HG03066 (cell line): ENCODE data around the gene TBXAS1.

Experiments used
- ATAC-seq: cut with Tn5 transposase; IDR thresholded peaks from one replicate; pipeline ENCODE4 v1.9.1; 2021; ENCODE audit warnings: low read depth; ENCODE audit not compliant: unreplicated experiment

The TBXAS1 gene

DNA sequence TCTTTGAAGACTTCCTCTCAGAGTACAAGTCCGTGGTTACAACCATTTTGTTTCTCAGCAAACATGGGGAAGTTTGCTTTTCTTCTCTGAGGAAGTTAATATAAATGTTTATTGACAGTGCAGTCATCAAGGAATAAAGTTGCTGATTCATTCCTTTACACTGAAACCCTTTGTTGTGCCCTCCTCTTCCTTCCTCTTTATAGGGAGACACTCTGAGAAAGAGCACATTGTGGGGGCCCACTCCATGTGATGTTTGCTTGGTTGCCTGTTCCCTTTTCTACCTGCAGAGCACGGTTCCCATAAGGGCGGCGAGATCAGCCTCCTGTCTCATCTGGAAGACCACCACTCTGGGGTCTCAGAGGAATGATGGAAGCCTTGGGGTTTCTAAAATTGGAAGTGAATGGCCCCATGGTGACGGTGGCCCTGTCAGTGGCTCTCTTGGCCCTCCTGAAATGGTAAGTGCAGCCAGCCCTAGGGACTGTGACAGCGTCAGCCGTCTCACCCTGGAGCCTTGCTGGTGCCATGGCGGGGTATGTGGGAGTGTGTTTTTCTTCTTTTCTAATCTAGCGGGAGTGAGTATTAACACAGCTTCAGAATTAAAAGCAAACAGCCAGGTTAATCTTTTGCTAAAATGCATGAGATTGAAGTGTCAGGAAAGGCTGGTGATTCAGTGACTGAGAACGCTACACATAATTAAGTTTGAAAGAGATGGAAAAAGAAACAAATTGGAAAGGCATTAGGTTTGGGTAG lies at the start of gene TBXAS1:
TSS of gene TBXAS1 (plus strand) at position 240 of the 750 bp plus-strand sequence. CDS start at position 367, 127 bp downstream.
- peak; percentile 57 for ATAC-seq

DNA sequence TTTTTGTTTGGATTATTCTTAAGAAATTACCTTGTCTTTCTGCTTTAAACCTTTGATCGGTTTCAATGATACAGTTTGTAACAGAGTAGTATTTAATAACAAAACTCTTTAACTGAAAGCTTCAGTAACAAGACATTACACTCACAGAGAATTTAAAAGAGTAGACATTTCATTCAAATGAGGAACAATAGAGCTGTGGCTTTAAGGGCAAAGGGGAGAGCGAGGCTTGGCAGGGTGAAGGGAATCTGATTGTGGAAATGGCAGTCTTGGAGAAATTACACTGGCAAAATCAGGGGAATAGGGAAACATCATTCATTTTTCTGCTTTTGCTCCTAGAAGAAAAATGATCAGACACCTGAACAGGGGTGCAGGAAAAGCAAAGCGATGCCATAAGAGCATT lies 46.1 kb upstream of the TBXAS1 start:
- ATAC-seq, result no peak

DNA sequence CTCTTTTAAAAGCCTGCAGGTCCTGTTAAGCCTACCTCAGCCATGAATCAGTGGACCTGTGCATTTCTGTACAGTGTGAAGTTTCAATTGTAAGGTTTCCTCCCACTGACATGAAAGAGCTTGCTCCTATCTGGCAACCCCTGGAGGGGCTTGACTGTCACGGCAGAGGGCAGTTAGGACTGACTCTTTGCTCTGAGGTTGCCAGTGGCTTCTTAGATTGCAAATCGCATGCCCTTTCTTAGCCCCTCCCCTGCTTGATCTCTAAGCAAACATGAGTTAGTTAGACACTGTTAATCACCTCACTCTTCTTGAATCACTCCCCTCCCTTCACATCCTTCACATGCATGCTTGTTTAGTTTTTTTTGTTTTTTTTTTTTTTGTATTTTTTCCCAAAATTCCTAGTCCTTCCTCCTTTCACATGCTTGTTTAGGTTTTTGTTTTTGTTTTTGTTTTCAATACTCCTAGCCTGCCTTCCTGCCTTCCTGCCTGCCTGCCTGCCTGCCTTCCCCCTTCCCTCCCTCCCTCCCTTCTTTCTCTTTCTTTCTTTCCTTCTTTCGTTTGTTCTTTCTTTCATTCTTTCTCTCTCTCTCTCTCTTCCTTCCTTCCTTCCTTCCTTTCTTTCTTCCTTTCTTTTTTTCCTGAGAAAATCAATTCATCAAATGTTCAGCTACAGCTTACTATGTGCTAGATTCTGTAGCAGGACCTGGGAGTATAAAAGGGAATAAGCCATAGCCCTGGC lies 45.2 kb upstream of the TBXAS1 start:
- no peak for ATAC-seq

DNA sequence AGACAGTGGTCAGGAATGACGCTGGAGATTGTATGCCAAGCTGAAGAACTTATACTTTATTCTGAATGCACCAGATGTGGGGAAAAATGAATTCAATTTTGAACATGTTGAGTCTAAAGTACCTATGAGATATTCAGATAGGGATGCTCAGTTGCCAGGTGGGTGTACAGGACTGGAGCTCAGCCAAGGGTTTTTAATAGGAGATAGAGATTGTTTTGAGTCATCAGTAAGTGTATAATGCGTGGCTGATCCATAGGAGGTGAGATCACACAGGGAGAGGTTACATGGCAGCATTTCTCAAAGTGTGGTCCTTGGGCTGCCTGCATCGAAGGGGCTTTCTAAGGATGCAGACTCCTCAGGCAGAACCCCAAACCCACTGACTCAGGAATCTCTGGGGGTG lies 44.4 kb upstream of the TBXAS1 start:
- ATAC-seq, result no peak

DNA sequence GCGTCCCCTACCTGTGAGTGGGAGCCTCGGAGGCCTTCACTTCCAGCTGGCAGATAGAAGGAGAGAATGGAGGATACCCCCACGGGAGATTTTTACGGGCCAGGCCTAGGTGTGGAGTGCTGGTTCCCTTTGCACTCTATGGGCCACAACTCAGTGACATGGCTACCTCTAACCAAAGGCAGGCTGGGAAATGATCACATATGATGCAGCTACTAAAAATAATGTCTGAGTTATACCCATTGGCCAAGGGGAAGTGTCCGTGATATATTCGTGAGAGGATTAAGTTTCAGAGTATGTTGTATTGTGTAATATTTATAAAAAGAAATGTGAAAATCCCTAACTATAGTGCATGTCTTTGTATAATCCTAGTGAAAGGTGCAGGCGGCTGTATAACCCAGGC lies 37.7 kb upstream of the TBXAS1 start:
- no peak for ATAC-seq

DNA sequence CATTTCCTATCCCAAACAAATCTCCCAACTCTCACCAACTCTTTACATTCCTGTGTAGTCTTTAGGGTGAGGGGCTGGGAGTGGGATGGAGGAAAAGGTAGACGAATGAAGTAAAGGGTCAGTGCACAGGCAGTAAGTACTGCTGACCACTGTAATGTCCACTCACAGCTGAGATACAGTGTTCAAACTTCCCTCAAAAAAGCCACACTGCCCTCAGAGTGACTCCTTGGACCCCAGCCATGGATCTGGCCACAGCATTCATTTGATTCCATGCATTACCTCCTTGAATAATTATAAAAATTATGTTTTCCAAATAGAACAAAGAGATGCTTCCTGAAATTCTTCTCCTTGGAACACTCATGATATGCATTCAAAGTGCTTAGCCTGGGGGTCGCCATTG lies 31.5 kb upstream of the TBXAS1 start:
- no peak for ATAC-seq

DNA sequence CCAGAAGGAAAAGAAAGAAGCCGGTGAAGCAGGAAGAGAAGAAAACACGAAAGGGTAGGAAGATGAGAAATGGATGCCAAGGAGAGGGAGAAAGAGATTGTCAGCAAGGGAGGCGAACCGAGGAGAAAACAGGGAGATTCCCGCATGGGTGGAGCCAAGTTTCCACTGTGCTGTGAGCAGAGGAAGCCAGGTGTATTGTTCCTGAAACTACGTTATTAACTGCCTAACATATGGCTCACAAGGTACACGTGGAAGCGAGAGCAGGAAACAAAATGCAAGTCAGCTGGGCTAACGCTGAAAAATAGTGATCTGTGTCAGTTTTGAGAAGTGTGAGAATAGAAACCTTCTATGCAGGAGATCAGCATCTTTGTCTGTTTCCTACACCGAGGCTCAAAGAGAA lies 30.8 kb upstream of the TBXAS1 start:
- ATAC-seq, result peak; percentile 85

DNA sequence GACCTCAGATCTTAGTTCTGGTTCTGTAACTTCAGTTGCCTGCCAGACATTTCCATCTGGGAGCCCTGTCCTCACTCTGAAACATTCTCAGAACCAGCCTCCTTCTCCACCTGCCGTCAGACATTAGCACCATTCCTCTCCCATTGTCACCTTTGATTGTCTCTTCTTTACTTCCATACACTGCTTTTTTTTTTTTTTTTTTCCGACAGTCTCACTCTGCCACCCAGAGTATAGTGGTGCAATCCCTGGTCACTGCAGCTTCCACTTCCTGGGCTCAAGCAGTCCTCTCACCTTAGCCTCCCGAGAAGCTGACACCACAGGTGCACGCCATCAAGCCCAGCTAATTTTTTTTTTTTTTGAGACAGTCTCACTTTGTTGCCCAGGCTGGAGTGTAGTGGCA lies 30.2 kb upstream of the TBXAS1 start:
- no peak for ATAC-seq

DNA sequence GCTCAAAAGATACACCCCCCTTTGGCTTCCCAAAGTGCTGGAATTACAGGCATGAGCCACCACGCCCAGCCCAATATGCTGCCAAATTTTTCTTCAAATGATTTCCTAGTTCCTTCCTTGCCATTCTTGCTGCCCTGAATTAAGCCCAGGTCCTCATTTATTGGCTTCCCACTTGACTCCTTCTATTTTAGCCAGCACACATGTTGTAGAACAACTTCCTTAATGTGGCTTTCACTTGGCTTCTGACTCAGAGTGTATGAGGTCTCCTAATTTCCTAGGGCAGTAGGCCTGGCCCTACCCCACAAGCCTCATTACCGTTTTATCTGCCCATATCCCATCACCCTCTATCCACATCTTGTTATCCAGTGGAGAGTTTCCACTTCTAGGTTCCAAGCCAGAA lies 29.5 kb upstream of the TBXAS1 start:
- no peak for ATAC-seq

DNA sequence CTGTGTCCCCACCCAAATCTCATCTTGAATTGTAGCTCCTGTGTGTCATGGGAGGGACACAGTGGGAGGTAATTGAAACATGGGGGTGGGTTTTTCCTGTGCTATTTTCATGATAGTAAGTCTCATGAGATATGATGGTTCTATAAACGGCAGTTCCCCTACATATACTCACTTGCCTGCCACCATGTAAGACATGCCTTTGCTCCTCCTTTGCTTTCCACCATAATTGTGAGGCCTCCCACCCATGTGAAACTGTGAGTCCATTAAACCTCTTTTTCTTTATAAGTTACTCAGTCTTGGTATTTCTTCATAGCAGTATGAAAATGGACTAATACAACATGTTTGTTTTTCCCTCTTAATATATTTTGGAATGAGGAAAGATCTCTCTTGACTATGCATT lies 24.5 kb upstream of the TBXAS1 start:
- no peak for ATAC-seq

DNA sequence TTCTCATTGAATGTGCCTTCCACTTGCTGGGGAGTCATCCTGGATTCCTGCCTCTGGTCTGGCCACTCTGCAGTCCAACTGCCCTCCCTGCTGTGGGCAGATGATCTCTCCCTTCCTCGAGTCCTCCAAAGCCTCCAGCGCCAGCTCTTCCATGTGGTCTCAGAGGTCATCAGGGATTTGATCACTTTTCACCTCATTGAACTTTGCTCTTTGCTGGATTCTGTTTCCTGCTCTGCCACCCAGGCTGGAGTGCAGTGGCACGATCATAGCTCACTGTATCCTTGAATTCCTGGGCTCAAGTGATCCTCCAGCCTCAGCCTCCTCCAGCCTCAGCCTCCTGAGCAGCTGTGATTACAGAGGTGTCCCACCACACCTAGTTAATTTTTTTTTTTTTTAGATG lies 22.1 kb upstream of the TBXAS1 start:
- ATAC-seq, result no peak

DNA sequence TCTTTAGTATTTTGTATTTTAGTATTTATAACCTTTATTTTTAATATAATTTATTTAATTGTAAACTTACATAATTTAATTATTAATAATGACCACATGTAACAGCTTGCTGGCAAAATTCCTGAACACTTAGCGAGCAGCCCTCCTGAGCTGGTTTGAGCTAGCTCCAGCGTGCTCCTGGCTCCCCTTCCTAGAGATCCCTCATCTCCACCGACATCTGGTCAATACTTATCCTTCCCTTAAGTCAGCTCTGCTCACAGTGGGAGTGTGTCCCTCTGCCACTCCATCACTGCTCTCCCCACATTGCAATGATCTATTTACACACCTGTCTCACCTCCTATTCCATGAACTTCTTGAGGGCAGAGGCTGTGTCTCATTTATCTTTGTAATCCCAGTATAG lies 20.6 kb upstream of the TBXAS1 start:
- ATAC-seq, result no peak

DNA sequence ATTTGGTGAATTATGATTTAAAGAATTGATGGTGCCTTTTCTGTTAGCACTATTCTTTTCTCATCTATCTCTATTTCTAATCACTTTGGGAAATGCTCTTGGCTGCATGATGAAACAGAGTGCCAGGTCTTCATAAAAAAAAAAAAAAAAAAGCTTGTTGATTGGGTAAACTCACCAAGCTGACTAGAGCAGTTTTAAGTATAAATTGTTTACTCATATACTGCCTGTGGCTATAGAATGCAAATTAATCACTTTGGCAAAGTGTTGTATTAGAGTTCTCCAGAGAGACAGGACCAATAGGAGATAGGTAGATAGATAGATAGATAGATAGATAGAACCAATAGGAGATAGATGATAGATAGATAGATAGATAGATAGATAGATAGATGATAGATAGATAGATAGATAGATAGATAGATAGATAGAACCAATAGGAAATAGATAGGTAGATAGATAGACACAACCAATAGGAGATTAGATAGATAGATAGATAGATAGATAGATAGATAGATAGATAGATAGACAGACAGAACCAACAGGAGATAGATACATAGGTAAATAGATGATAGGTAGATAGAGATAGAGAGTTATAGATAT lies 20.1 kb upstream of the TBXAS1 start:
- ATAC-seq, result no peak

DNA sequence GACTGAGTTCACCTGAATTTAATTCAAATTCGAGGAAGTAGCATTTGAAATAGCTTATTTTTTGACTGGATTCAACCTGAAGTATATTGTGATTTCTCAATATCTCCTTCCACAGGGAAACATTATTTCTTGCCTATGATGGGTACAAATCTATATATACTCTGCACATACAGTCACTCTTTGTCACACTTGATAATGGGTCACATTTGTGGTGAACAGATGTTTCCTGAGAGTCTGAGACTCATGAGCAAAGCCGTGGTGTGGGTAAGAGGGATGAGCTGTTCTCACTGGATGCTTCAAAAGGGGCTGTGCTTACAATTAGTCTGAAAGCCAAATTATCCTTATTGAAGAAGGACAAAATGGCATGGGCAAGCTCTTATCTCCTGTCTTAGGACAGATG lies 18.0 kb upstream of the TBXAS1 start:
- ATAC-seq, result no peak

DNA sequence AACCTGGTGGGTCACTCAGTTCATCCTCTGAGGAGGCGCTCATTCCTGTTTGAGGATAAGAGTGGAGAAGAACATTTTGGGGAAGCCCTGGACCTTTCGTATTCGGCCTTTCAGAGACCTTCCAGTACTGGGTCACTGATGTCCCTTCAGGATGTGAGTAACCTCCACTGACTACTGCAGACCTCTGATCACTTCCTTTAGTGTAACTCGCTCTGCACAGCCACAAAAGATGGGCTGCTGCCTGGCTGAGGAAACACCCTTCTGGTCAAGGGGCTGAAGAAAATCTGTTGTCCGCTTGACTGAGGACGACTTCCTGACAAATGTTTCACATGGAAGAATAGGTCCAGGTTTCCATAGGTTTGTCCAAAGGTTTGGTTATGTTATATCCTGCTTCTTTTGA lies 15.9 kb upstream of the TBXAS1 start:
- ATAC-seq, result no peak

DNA sequence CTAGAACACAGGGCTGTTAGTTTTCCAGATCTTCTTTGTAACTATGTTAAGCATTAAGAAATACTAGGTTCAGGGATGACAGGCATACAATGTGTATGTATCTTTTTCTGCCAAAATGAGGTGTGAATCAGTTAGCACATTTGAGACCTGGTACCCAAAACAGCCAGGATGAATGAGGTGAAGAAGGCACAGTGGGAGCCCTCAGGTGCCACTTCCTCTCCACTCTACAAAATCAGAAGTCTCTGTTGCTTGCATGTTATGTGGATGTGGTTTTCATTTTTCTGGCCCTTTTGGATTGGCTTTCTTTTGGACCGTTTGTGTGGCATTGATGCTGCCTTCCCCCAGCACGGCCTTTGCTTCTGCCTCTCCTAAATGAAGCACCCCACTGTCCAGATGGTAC lies 15.4 kb upstream of the TBXAS1 start:
- no peak for ATAC-seq

DNA sequence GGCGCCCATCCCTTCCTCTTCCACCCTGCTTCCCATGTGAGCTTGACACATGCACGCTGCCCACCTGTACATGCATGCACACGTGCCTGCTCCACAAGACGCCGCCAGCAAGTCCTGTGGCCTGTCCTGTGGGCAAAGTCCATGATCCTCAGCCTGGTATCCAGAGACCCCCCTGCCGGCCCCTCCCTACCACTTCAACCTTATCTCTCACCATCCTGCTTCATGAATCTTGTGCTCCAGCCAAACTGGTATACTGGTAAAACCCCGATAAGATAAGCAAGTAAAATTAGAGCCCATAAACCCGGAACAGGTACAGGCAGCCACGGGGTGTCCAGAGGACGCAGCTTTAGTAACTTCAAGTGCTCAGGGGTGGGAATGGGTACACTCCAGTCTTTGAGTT lies 11.8 kb upstream of the TBXAS1 start:
- no peak for ATAC-seq

DNA sequence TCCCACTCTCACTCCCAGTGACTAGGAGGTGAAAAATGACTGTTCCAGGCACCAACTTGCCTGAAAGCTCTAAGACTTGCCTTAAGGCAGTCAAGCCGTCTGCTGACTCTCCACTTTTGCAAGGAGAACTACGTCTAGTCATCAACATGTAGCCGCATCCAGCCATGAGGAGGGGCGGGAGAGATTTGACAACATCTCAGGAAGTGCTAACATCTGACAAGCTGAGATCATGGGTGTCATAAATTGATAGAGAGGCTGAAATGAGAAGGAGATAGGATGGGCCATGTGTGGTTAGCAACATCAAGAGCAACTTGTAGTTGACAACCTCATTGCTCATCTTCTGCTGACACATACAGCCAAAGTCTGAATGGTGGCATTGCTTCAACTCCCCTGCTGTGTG lies 9.0 kb upstream of the TBXAS1 start:
- ATAC-seq, result no peak

DNA sequence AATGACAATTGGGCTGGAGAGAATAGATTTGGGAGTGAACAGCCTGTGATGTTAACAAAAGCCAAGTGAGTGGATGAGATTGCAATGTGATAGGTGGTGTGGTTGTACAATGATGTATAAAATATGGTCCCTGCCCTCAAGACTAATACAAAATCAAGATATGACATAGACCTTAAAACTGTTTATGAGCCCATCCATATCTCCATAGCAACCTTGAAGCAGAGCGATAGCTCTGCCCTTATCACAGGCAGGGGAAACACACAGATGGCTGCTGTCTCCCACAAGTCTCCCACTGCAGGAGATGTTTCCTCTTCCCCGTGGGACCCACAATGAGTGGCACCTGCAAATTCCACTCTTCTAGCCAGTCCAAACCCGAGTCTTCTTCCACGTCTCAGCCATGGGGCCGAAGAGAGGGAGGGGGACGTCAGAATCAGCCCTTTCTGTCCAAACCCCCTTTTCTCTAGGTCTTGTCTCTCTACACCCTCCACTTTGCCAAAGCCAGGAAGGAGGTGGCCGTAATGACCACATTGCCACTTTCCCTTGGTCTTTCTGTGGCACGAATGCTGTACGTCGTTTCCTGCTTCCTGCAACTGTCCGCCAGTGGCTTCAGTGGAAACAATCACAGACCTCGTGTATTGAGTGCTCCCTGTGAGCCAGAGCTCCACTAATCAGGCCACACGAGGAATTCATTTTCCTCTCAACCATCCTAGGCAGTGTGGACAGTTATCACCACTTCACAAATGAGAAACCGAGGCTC lies 7.5 kb upstream of the TBXAS1 start:
- ATAC-seq, result no peak

DNA sequence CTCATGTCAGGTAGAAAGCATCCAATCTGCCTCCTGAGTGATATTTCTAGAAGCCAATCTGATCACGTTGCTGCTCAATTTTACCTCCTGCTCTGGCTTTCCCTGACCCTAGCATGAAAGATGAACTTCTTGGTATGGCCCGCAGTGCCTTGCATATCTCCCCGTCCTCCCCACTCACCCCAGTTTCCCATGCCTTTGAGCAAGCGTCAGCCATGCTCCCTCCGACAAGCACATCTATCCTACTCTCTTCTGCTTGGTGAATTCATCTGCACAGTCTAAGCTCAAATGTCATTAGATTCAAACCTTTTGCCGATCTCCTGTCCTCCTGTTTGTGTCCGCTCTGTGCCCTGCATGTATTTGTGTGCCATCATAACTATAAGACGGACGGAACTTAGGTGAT lies 6.2 kb upstream of the TBXAS1 start:
- no peak for ATAC-seq

DNA sequence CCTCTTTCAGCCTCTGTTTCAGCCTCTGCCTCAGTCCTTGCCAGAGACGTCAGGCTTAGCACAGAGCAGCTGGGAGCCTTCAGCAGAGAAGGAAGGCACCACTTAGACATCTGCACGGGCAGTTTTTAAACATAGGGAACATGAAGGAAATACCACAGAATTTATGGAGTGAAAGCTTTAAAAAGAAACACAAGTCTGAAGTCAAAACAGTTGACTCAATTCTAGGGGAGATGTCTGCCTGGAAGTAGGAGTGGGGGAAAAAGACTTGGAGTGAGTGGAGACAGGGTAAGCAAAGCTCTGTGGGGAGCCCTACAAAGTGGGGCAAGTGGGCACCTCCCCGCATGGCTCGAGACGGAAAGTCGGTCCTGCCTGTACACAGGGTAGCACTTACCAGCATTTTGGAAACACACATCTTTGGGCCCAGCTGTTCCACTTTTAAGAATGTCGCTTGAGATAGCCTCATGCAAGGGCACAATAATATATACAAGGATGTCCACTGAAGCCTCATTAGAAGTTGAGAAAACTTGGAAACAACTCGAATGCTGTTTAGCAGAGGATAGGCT lies 5.0 kb upstream of the TBXAS1 start:
- no peak for ATAC-seq
